Heart left ventricle (tissue), 13 donors: Measurements from ENCODE around the gene CHCHD1.

ENCODE experiments used
- CTCF ChIP-seq, 12 donors: fragments of 200-600 bp; sonication (generic) in 4 of 12; IDR thresholded peaks; one replicate each; pipeline versions ENCODE4 v1.5.0 to v1.8.0; 2018 to 2022; ENCODE audit warnings: antibody characterized with exemption in 12 of 12, mild to moderate bottlenecking in 5 of 12
- POLR2A ChIP-seq, 2 donors: fragments of 450-650 bp; IDR thresholded peaks; one replicate each; pipeline ENCODE4 v1.6.1; 2017; ENCODE audit warnings: antibody characterized with exemption in 2 of 2, mild to moderate bottlenecking in 2 of 2, moderate library complexity in 2 of 2
- donor health status: ischemic (EF 13 %, LVEDD 7.1; RV severe dilation, severe dysfunction).
- donor health status: DM: no; HTN: yes; CAD: no.
- donor health status: DM: no; HTN: no; CAD: no.
- donor health status: ischemic (EF 25% LVEDD 6.9; RV normal size, moderate dysfunction).
- donor health status: ischemic (EF 25% LVEDD 5.7; RV mildly dilated, moderate dysfunction).
- donor health status: ischemic (EF 35%, LVEDD 5.7; RV mildly dilated, moderate dysfunction).
- donor health status: nonischemic (EF 11% LVEDD 7.7; RV severe dilation, severe dysfunction).
- donor health status: DM: yes; HTN: yes; CAD: no.
- donor health status: PGD.
- donor health status: ischemic (EF 29% LVEDD 5.4; RV normal size, mild dysfunction).
- donor health status: nonischemic (EF 23%, LVEDD 6.1; RV moderate dilation, normal function).

- no peak for TF ChIP-seq CTCF (IDR thresholded peaks at IDR 0.05)
- no peak for TF ChIP-seq POLR2A (IDR thresholded peaks at IDR 0.05)
Observed at GRCh38 chr10:73769396-73769795, 12.5 kb upstream of the CHCHD1 start.
